B cell (primary cell): ENCODE results near the gene INF2. TPM values are rescaled to one million over a fixed set of nuclear protein-coding genes. Genes with fewer than 3 reads are reported as not detected.

ENCODE experiments used
- ATAC-seq: fragments of 200-7000 bp; cut with Tn5 transposase; one replicate; pipeline ENCODE4 v1.10.0; 2021; ENCODE audit warnings: low read depth, mild to moderate bottlenecking, moderate number of reproducible peaks, moderate library complexity
- CTCF ChIA-PET: fragments of 350-600 bp; sonication (Branson Sonifier 250); formaldehyde crosslinking; loops from one replicate; lab custom pipeline; 2021; ENCODE audit warnings: antibody characterized with exemption, inconsistent platforms; lab: Charles Lee
- POLR2A ChIA-PET: fragments of 350-600 bp; sonication (Branson Sonifier 250); formaldehyde crosslinking; loops from one replicate; lab custom pipeline; 2021; ENCODE audit warnings: antibody characterized with exemption; lab: Charles Lee
- DNase-seq: peaks from one replicate; pipeline ENCODE4 v3.0.0; 2013
- H2AFZ ChIP-seq: 2 replicates; pipeline ENCODE4 v1.6.1; 2012; ENCODE audit warnings: mild to moderate bottlenecking, low read depth, low read length; ENCODE audit not compliant: insufficient read depth, poor library complexity, severe bottlenecking
- H3K27ac ChIP-seq, 2 donors: 1 replicate in 1 of 2; 2 replicates in 1 of 2; pipeline ENCODE4 v1.5.1; 2012 to 2013; ENCODE audit warnings: low read length in 2 of 2, mild to moderate bottlenecking in 2 of 2, moderate library complexity in 1 of 2
- H3K27me3 ChIP-seq, 4 experiments: fragments of 200-600 bp in 1 of 4; sonication (generic) in 1 of 4; replicated peaks in 1 of 4; 1 replicate in 2 of 4; 2 replicates in 2 of 4; pipeline versions ENCODE4 v1.6.1 to v1.7.0; 2013 to 2016; ENCODE audit warnings: low read length in 3 of 4, mild to moderate bottlenecking in 2 of 4, mixed read lengths in 1 of 4, moderate library complexity in 1 of 4; ENCODE audit not compliant: insufficient read depth in 4 of 4, control insufficient read depth in 3 of 4; ENCODE audit errors: control extremely low read depth in 1 of 4
- H3K36me3 ChIP-seq, 2 experiments: replicated peaks in 1 of 2; 1 replicate in 1 of 2; 2 replicates in 1 of 2; pipeline versions ENCODE4 v1.6.1 to v1.7.1; 2013; ENCODE audit warnings: low read length in 1 of 2; ENCODE audit not compliant: insufficient read depth in 2 of 2, control insufficient read depth in 1 of 2; ENCODE audit errors: control extremely low read depth in 1 of 2, extremely low read depth in 1 of 2
- H3K4me1 ChIP-seq, 2 donors: fragments of 200-600 bp in 1 of 2; sonication (generic) in 1 of 2; 1 replicate in 1 of 2; 2 replicates in 1 of 2; pipeline versions ENCODE4 v1.5.1 to v1.6.1; 2013 to 2017; ENCODE audit warnings: low read length in 2 of 2; ENCODE audit not compliant: control insufficient read depth in 2 of 2, insufficient read depth in 2 of 2
- H3K4me2 ChIP-seq: replicated peaks from 2 replicates; pipeline ENCODE3; 2012; ENCODE audit warnings: mild to moderate bottlenecking, low read depth, low read length; ENCODE audit not compliant: poor library complexity, severe bottlenecking
- H3K4me3 ChIP-seq, 5 experiments: fragments of 200-600 bp in 1 of 5; sonication (generic) in 1 of 5; 1 replicate in 3 of 5; 2 replicates in 2 of 5; pipeline versions ENCODE4 v1.5.1 to v1.7.0; 2011 to 2016; ENCODE audit warnings: low read length in 4 of 5, mild to moderate bottlenecking in 4 of 5, low read depth in 2 of 5, control low read depth in 1 of 5, moderate library complexity in 1 of 5; ENCODE audit not compliant: insufficient read depth in 1 of 5; ENCODE audit errors: control extremely low read depth in 1 of 5, extremely low read depth in 1 of 5
- H3K79me2 ChIP-seq: fragments of 200-600 bp; sonication (generic); one replicate; pipeline ENCODE4 v1.6.0; 2016; ENCODE audit warnings: low read length; ENCODE audit not compliant: control insufficient read depth, insufficient read depth
- H3K9ac ChIP-seq: fragments of 200-600 bp; sonication (generic); 2 replicates; pipeline ENCODE4 v1.6.1; 2017; ENCODE audit warnings: mild to moderate bottlenecking, low read length, moderate library complexity
- H3K9me3 ChIP-seq, 3 donors: one replicate each; pipeline versions ENCODE4 v1.6.1 to v1.7.1; 2013; ENCODE audit warnings: low read length in 2 of 3; ENCODE audit not compliant: control insufficient read depth in 2 of 3, insufficient read depth in 1 of 3; ENCODE audit errors: control extremely low read depth in 1 of 3
- H4K20me1 ChIP-seq: 2 replicates; pipeline ENCODE4 v1.6.0; 2012; ENCODE audit warnings: mild to moderate bottlenecking, low read length; ENCODE audit not compliant: insufficient read depth, control insufficient read depth, poor library complexity, severe bottlenecking
- H3K27ac Mint-ChIP-seq: one replicate; pipeline ENCODE4 v1.8.0; 2021; ENCODE audit warnings: mixed read lengths
- H3K27me3 Mint-ChIP-seq: one replicate; pipeline ENCODE4 v1.8.0; 2021; ENCODE audit warnings: mixed read lengths
- H3K4me1 Mint-ChIP-seq: one replicate; pipeline ENCODE4 v1.8.0; 2021; ENCODE audit warnings: mixed read lengths
- H3K4me3 Mint-ChIP-seq: one replicate; pipeline ENCODE4 v1.8.0; 2021; ENCODE audit warnings: mixed read lengths
- H3K9me3 Mint-ChIP-seq: one replicate; pipeline ENCODE4 v1.8.0; 2022; ENCODE audit warnings: mixed read lengths; ENCODE audit not compliant: insufficient read depth
- CTCF ChIP-seq: fragments of 200-600 bp; IDR thresholded peaks from one replicate; pipeline ENCODE4 v1.8.0; 2022; ENCODE audit warnings: antibody characterized with exemption, mild to moderate bottlenecking
- EZH2 ChIP-seq: IDR thresholded peaks from 2 replicates; pipeline ENCODE4 v1.6.1; 2012; ENCODE audit warnings: borderline replicate concordance, low read depth, mild to moderate bottlenecking, moderate library complexity, low read length; ENCODE audit not compliant: insufficient read depth, poor library complexity, severe bottlenecking
- WGBS: methylation state at CpG from one replicate; pipeline ENCODE4 v1.1.5; 2013; ENCODE audit warnings: missing lambda C conversion rate; ENCODE audit not compliant: insufficient coverage; 5-methylcytosine and 5-hydroxymethylcytosine counted together
- intact Hi-C: fragments of 100-400 bp; cut with micrococcal nuclease; formaldehyde crosslinking; loops from one replicate; pipeline ENCODE4 v1.10.0; 2022
- polyA plus RNA-seq: library from polyadenylated mRNA; depleted of rRNA; stranded (reverse); fragments of >200 nt; gene quantifications from 2 replicates; pipeline ENCODE4 v1.2.3, GENCODE V29; 2012
- total RNA-seq, 2 donors: library from RNA; stranded (reverse); fragments of 120-200 nt in 1 of 2; gene quantifications; 1 replicate in 1 of 2; 2 replicates in 1 of 2; pipeline versions ENCODE4 v1.2.3 to v1.2.4, GENCODE V29; 2013 to 2022

INF2 gene
- total and polyA plus RNA-seq, 2 donors (not counting 1 experiment from before 2014, with no cell fraction given): 90.2 to 100 TPM

DNA sequence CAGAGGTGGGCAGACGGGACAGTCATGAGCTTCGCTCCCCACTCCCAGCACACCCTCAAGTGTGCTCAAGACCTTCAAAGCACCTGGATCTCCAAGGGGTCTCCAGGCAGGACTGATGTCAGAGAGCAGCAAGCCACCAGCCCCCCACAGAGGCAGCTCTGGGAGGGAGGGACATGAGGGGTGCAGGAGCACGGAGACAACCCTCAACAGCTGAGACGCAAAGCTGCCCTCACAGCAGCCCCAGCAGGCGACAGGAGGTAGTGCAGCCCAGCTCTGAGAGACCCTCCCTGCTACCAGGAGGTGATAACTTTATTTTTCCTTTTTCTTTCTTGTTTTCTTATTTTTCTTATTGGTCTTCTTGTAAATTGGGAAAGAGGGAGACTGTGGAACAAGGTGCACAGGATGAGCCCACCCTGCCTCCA is 81.4 kb downstream of the INF2 start:
- Histone ChIP-seq H3K9me3 (peaks cover 0 to 14% (median 3%) of the 10 kb centered on the region in 3 donors), H3K79me2 (no peaks in the 10 kb centered on the region), H2AFZ (no peak overlapping the region), H3K27me3 (no peaks in the 10 kb centered on the region), H3K4me3 (no peak overlapping the region), H3K36me3 (peaks cover 0 to 10% of the 10 kb centered on the region in 2 experiments), H3K4me2 (no peak overlapping the region), H4K20me1 (no peaks in the 10 kb centered on the region), H3K4me1 (peaks cover 0 to 8% of the 10 kb centered on the region in 2 donors), H3K27ac (no peak overlapping the region), H3K9ac (no peak overlapping the region)
- no peak for DNase-seq
- TF ChIP-seq EZH2 (no peak), CTCF (peak; percentile 50)
- H3K27ac Mint-ChIP-seq: no peak overlapping the region
- H3K4me3 Mint-ChIP-seq: no peak overlapping the region
- WGBS: no CpG with 5 or more reads among the region's 5 CpGs
- ChIA-PET POLR2A (no interaction called here), CTCF (interaction anchor here (0.5 to 6.1 kb wide), 6 partner anchors 17 to 230 kb away, joined by 3 to 89 read pairs (median 4); partner anchors contain the start of gene SIVA1)
- ATAC-seq: no peak
- peaks cover 8% of the 10 kb centered on the region for H3K4me1 Mint-ChIP-seq
- no peaks in the 10 kb centered on the region for H3K27me3 Mint-ChIP-seq
- intact Hi-C loops: no loop called here
- H3K9me3 Mint-ChIP-seq: no peaks in the 10 kb centered on the region

- Histone ChIP-seq H4K20me1 (peaks cover 2% of the 10 kb centered on the region), H3K27ac (no peak overlapping the region), H3K79me2 (no peaks in the 10 kb centered on the region), H3K4me2 (no peak overlapping the region), H3K27me3 (no peaks in the 10 kb centered on the region), H3K9ac (no peak overlapping the region), H3K4me1 (peaks cover 0 to 8% of the 10 kb centered on the region in 2 donors), H3K9me3 (peaks cover 0 to 19% (median 3%) of the 10 kb centered on the region in 3 donors), H2AFZ (no peak overlapping the region), H3K36me3 (peaks cover 0 to 12% of the 10 kb centered on the region in 2 experiments), H3K4me3 (no peak overlapping the region)
- POLR2A ChIA-PET: no interaction called here
- CTCF ChIA-PET: interaction anchor here (0.6 to 6.1 kb wide), 4 partner anchors 26 to 267 kb away, joined by 3 to 89 read pairs (median 3); no protein-coding TSS in a partner anchor
- no peak overlapping the region for H3K27ac Mint-ChIP-seq
- H3K4me1 Mint-ChIP-seq: peaks cover 8% of the 10 kb centered on the region
- intact Hi-C loops: no loop called here
- no peaks in the 10 kb centered on the region for H3K27me3 Mint-ChIP-seq
- no peak for TF ChIP-seq CTCF
- TF ChIP-seq EZH2: no peak
- no peak overlapping the region for H3K4me3 Mint-ChIP-seq
- DNase-seq: no peak
- WGBS: 98% methylated on average over 4 of the region's 4 CpGs
- no peaks in the 10 kb centered on the region for H3K9me3 Mint-ChIP-seq
- ATAC-seq: no peak
Observed at GRCh38 chr14:104771374-104771773, 82.0 kb downstream of the INF2 start.
